Heart right ventricle (tissue), 16 donors: ENCODE results near the gene PTPRU. TPM values are rescaled to one million over a fixed set of nuclear protein-coding genes. Genes with fewer than 3 reads are reported as not detected.

ENCODE experiments used
- ATAC-seq, 8 donors: fragments of 200-7000 bp; cut with Tn5 transposase; one replicate each; pipeline ENCODE4 v1.9.1; 2020; ENCODE audit warnings: mild to moderate bottlenecking in 8 of 8, moderate library complexity in 8 of 8, moderate number of reproducible peaks in 1 of 8
- DNase-seq, 2 donors: peaks; one replicate each; pipeline ENCODE4 v3.0.0-alpha.2; 2020
- H3K27ac ChIP-seq, 10 donors: fragments of 200-600 bp; sonication (generic) in 2 of 10; one replicate each; pipeline versions ENCODE4 v1.5.0 to v1.8.0; 2020 to 2022; ENCODE audit warnings: mild to moderate bottlenecking in 3 of 10
- H3K27me3 ChIP-seq, 7 donors: fragments of 200-600 bp; one replicate each; pipeline ENCODE4 v1.8.0; 2021 to 2022; ENCODE audit warnings: mild to moderate bottlenecking in 2 of 7
- H3K36me3 ChIP-seq, 9 donors: fragments of 200-600 bp; sonication (generic) in 1 of 9; one replicate each; pipeline versions ENCODE4 v1.5.0 to v1.8.0; 2020 to 2022; ENCODE audit warnings: mild to moderate bottlenecking in 2 of 9
- H3K4me1 ChIP-seq, 9 donors: fragments of 200-600 bp; sonication (generic) in 1 of 9; one replicate each; pipeline versions ENCODE4 v1.5.0 to v1.8.0; 2020 to 2022; ENCODE audit warnings: mild to moderate bottlenecking in 4 of 9
- H3K4me3 ChIP-seq, 10 donors: fragments of 200-600 bp; sonication (generic) in 2 of 10; one replicate each; pipeline versions ENCODE4 v1.5.0 to v1.8.0; 2020 to 2022; ENCODE audit warnings: mild to moderate bottlenecking in 7 of 10, moderate library complexity in 2 of 10
- H3K9me3 ChIP-seq, 11 donors: fragments of 200-600 bp in 10 of 11; sonication (generic) in 2 of 11; one replicate each; pipeline versions ENCODE4 v1.5.0 to v1.8.0; 2013 to 2022; ENCODE audit warnings: mild to moderate bottlenecking in 2 of 11, control low read depth in 1 of 11, moderate library complexity in 1 of 11
- WGBS, 2 donors: extraction: QIAGEN DNeasy Blood & Tissue Kit; methylation state at CpG; one replicate each; pipeline ENCODE4 v1.1.7; 2013; ENCODE audit warnings: inconsistent platforms in 1 of 2; 5-methylcytosine and 5-hydroxymethylcytosine counted together
- intact Hi-C, 10 donors: fragments of 100-400 bp; cut with DNase I; formaldehyde crosslinking; loops; one replicate each; pipeline versions ENCODE4 v1.11.1 to v1.14.2; 2022
- long read RNA-seq, 3 donors: library from polyadenylated mRNA; unstranded; transcript quantifications; one replicate each; pipeline ENCODE4 v2.0.0, GENCODE V29; 2020 to 2021
- polyA plus RNA-seq, 2 donors: library from polyadenylated mRNA; stranded (reverse); fragments of 200-250 nt; gene quantifications; one replicate each; pipeline ENCODE4 v1.2.3, GENCODE V29; 2013
- total RNA-seq, 10 donors: library from RNA; stranded (reverse); fragmentation: NEBNext Ultra II Directional in 3 of 10; extraction: Animal tissue kit (Norgen Biotek cat#: 25700) in 3 of 10; gene quantifications; one replicate each; pipeline versions ENCODE4 v1.2.1 to v1.2.4, GENCODE V29; 2021 to 2023
- TF ChIP-seq, protein P1 (sequence below), 9 donors: fragments of 200-600 bp; sonication (generic) in 2 of 9; IDR thresholded peaks; one replicate each; pipeline versions ENCODE4 v1.5.0 to v1.8.0; 2021 to 2022; ENCODE audit warnings: antibody characterized with exemption in 9 of 9, mild to moderate bottlenecking in 5 of 9, moderate library complexity in 1 of 9
- donor health status: Arrhythmogenic right ventricular cardiomyopathy.
- donor health status: ischemic (EF 13 %, LVEDD 7.1; RV severe dilation, severe dysfunction).
- donor health status: healthy with polysubstance abuse.
- donor health status: DM: no; HTN: yes; CAD: no.
- donor health status: DM: no; HTN: no; CAD: no.
- donor health status: ischemic (EF 25% LVEDD 6.9; RV normal size, moderate dysfunction).
- donor health status: ischemic (EF 25% LVEDD 5.7; RV mildly dilated, moderate dysfunction).
- donor health status: healthy.
- donor health status: DM: yes; HTN: yes; CAD: no.
- donor health status: Ischemic cardiomyopathy.
- donor health status: ischemic (EF 35%, LVEDD 5.7; RV mildly dilated, moderate dysfunction).
- donor health status: nonischemic (EF 11% LVEDD 7.7; RV severe dilation, severe dysfunction).
- donor health status: DM: yes; HTN: yes; CAD: no.
- donor health status: PGD.
- donor health status: ischemic (EF 29% LVEDD 5.4; RV normal size, mild dysfunction).
- donor health status: nonischemic (EF 23%, LVEDD 6.1; RV moderate dilation, normal function).

PTPRU gene
- 10 to 100 TPM in 8 of 10 donors, 1 to 10 TPM in 2; 8.6 to 29.8 (median 14.5) TPM for total RNA-seq
- polyA plus RNA-seq = 10 to 100 TPM; 13.5 to 15.7 TPM
- long read RNA-seq, donor 1, full-length matches to known transcripts = 7 of 37 reads
- long read RNA-seq, donor 1, partial matches to known transcripts = 26 of 37 reads
- long read RNA-seq, donor 1, other reads (novel, unspliced or antisense) = 4 of 37 reads
- long read RNA-seq, donor 2, full-length matches to known transcripts = 4 of 16 reads
- long read RNA-seq, donor 2, partial matches to known transcripts = 11 of 16 reads
- long read RNA-seq, donor 2, other reads (novel, unspliced or antisense) = 1 of 16 reads
- long read RNA-seq, donor 3, full-length matches to known transcripts = 4 of 48 reads
- long read RNA-seq, donor 3, partial matches to known transcripts = 41 of 48 reads
- long read RNA-seq, donor 3, other reads (novel, unspliced or antisense) = 3 of 48 reads

- 5 to 6% methylated on average over 53 to 82 of the region's 82 CpGs for WGBS, 2 donors
- Histone ChIP-seq H3K4me1 (peaks cover 5 to 29% (median 21%) of the 10 kb centered on the region in 9 donors), H3K4me3 (peak within 1 kb of the TSS; percentile 52 to 82 (median 66)), H3K36me3 (no peaks in the 10 kb centered on the region), H3K9me3 (no peaks in the 10 kb centered on the region), H3K27me3 (peaks cover 0 to 51% (median 0%) of the 10 kb centered on the region in 7 donors), H3K27ac (peak within 1 kb of the TSS in 8 of 10 donors; percentile 13 to 73 (median 54))
- DNase-seq (peak; percentile 72 to 83), ATAC-seq (peak; percentile 69 to 89 (median 80))
- intact Hi-C loops = loop anchor here in 9 of 10 donors (1.0 to 10.0 kb wide), 20 partner anchors 469 to 1679 kb away; no protein-coding TSS in a partner anchor
- TF ChIP-seq, protein P1, sequence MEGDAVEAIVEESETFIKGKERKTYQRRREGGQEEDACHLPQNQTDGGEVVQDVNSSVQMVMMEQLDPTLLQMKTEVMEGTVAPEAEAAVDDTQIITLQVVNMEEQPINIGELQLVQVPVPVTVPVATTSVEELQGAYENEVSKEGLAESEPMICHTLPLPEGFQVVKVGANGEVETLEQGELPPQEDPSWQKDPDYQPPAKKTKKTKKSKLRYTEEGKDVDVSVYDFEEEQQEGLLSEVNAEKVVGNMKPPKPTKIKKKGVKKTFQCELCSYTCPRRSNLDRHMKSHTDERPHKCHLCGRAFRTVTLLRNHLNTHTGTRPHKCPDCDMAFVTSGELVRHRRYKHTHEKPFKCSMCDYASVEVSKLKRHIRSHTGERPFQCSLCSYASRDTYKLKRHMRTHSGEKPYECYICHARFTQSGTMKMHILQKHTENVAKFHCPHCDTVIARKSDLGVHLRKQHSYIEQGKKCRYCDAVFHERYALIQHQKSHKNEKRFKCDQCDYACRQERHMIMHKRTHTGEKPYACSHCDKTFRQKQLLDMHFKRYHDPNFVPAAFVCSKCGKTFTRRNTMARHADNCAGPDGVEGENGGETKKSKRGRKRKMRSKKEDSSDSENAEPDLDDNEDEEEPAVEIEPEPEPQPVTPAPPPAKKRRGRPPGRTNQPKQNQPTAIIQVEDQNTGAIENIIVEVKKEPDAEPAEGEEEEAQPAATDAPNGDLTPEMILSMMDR (IDR thresholded peaks at IDR 0.05) = peak; percentile 63 to 99 (median 82)
These were observed at the start of gene PTPRU for GRCh38 chr1:29235955-29236711. PTPRU (plus strand) TSS chr1:29236522; CDS start chr1:29236645, 123 bp downstream.

DNA sequence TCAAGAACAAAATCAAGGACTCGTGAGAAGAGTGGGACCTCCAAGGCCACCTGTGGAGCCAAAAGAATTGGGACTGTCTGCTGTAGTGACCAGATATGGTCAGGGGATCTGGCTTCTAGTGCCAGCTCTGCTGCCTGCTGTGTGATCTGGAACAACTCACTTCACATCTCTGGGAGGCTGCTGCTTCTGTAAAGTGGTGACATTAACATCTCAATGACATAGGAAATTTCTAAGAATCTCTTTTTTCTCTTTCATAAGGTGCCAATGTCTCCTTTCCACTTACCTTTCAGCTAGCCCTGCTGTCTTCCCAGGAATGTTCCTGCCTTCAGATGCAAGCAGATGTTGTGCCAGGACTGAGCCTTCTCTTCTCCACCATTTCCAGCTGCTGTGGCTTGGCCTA is 49.6 kb upstream of the PTPRU start:
- Histone ChIP-seq H3K4me3 (no peak overlapping the region), H3K36me3 (peaks cover 0 to under 1% (median 0%) of the 10 kb centered on the region in 9 donors), H3K27me3 (no peaks in the 10 kb centered on the region), H3K9me3 (no peaks in the 10 kb centered on the region), H3K27ac (no peak overlapping the region), H3K4me1 (peaks cover 0 to 12% (median 4%) of the 10 kb centered on the region in 9 donors)
- WGBS, 2 donors = 87 to 100% methylated on average over 1 of the region's 1 CpG
- intact Hi-C loops = no loop called here
- ATAC-seq (no peak), DNase-seq (no peak)
- TF ChIP-seq, protein P1 (IDR thresholded peaks at IDR 0.05) = no peak

- no peak for DNase-seq
These were observed 45.6 kb upstream of the PTPRU start for GRCh38 chr1:29190718-29191117.

More at GRCh38 chr1:29190718-29191117, 45.6 kb upstream of the PTPRU start:
- Histone ChIP-seq H3K27me3 (no peaks in the 10 kb centered on the region), H3K4me1 (no peaks in the 10 kb centered on the region), H3K9me3 (no peaks in the 10 kb centered on the region), H3K4me3 (no peak overlapping the region), H3K36me3 (peaks cover 0 to 41% (median 2%) of the 10 kb centered on the region in 9 donors), H3K27ac (no peak overlapping the region)
- TF ChIP-seq, protein P1 (IDR thresholded peaks at IDR 0.05) = no peak
- 87 to 96% methylated on average over 6 of the region's 6 CpGs for WGBS, 2 donors
- intact Hi-C loops = loop anchor here in 1 of 10 donors (10.0 kb wide), 1 partner anchor 396 kb away; no protein-coding TSS in a partner anchor
- no peak for ATAC-seq
